HG03196 (cell line): ENCODE results near the gene TICRR.
"Not testable (repeated sequence)": the region's sequence is repeated elsewhere in the genome, so short reads cannot be mapped to it uniquely, and the experiment has no call there.

ENCODE experiments used
- ATAC-seq: cut with Tn5 transposase; IDR thresholded peaks from one replicate; pipeline ENCODE4 v1.9.1; 2021; ENCODE audit not compliant: unreplicated experiment

TICRR gene

GRCh38 chr15:89575146-89575655, at the start of gene TICRR:
TICRR (plus strand) TSS chr15:89575469; CDS start chr15:89575587, 118 bp downstream.
- ATAC-seq = peak; percentile 87

- no peak for ATAC-seq
Measured at GRCh38 chr15:89526181-89526580, 49.1 kb upstream of the TICRR start.

- ATAC-seq = no peak
Measured at GRCh38 chr15:89526601-89527441, 48.4 kb upstream of the TICRR start.

GRCh38 chr15:89528757-89529352, 46.4 kb upstream of the TICRR start:
- ATAC-seq = no peak

GRCh38 chr15:89530976-89531375, 44.3 kb upstream of the TICRR start:
- no peak for ATAC-seq

GRCh38 chr15:89531796-89532537, 43.3 kb upstream of the TICRR start:
- ATAC-seq = no peak

- no peak for ATAC-seq
Measured at GRCh38 chr15:89533861-89534544, 41.3 kb upstream of the TICRR start.

GRCh38 chr15:89539027-89539426, 36.2 kb upstream of the TICRR start:
- ATAC-seq = no peak

- ATAC-seq = no peak
Measured at GRCh38 chr15:89542369-89542768, 32.9 kb upstream of the TICRR start.

GRCh38 chr15:89543389-89543788, 31.9 kb upstream of the TICRR start:
- no peak for ATAC-seq

GRCh38 chr15:89549138-89549537, 26.1 kb upstream of the TICRR start:
- not testable (repeated sequence) for ATAC-seq

- ATAC-seq = no peak
Measured at GRCh38 chr15:89550427-89550826, 24.8 kb upstream of the TICRR start.

- ATAC-seq = peak; percentile 82
Measured at GRCh38 chr15:89551550-89551949, 23.7 kb upstream of the TICRR start.

- ATAC-seq = no peak
Measured at GRCh38 chr15:89553632-89554031, 21.6 kb upstream of the TICRR start.

GRCh38 chr15:89554247-89554646, 21.0 kb upstream of the TICRR start:
- no peak for ATAC-seq

GRCh38 chr15:89555768-89556167, 19.5 kb upstream of the TICRR start:
- ATAC-seq = no peak

- ATAC-seq = no peak
Measured at GRCh38 chr15:89556413-89557262, 18.6 kb upstream of the TICRR start.

- no peak for ATAC-seq
Measured at GRCh38 chr15:89559769-89560264, 15.5 kb upstream of the TICRR start.

- ATAC-seq = no peak
Measured at GRCh38 chr15:89566181-89566580, 9.1 kb upstream of the TICRR start.
